LNCaP clone FGC (cell line): ENCODE results near the gene ACVR1B.

Experiments
- DNase-seq: peaks from one replicate; pipeline ENCODE4 v3.0.0-alpha.2; 2011; ENCODE audit warnings: low read depth
- H3K4me3 ChIP-seq: 2 replicates; pipeline ENCODE4 v1.5.1; 2011; ENCODE audit warnings: mild to moderate bottlenecking, low read depth, low read length, control low read depth
- CTCF ChIP-seq: IDR thresholded peaks from 2 replicates; pipeline ENCODE4 v1.5.1; 2012; ENCODE audit warnings: mild to moderate bottlenecking; ENCODE audit not compliant: control insufficient read depth, insufficient read depth; ENCODE audit errors: extremely low read depth

Gene ACVR1B

GRCh38 chr12:51953864-51954263, 2.4 kb downstream of the ACVR1B start:
- DNase-seq = no peak
- H3K4me3 ChIP-seq = peak overlapping the region; percentile 7
- TF ChIP-seq CTCF = no peak

- peak overlapping the region; percentile 23 for H3K4me3 ChIP-seq
- DNase-seq = peak; percentile 97
- no peak for TF ChIP-seq CTCF
Observed at GRCh38 chr12:51954561-51955361, 3.3 kb downstream of the ACVR1B start.

- DNase-seq = no peak
- no peak for TF ChIP-seq CTCF
- peak overlapping the region; percentile 23 for H3K4me3 ChIP-seq
Observed at GRCh38 chr12:51955702-51956101, 4.2 kb downstream of the ACVR1B start.

- H3K4me3 ChIP-seq = no peak overlapping the region
- DNase-seq = no peak
- TF ChIP-seq CTCF = no peak
Observed at GRCh38 chr12:51958542-51958941, 7.0 kb downstream of the ACVR1B start.

GRCh38 chr12:51959211-51959610, 7.7 kb downstream of the ACVR1B start:
- DNase-seq = no peak
- no peak overlapping the region for H3K4me3 ChIP-seq
- no peak for TF ChIP-seq CTCF

- no peak for DNase-seq
- no peak for TF ChIP-seq CTCF
- H3K4me3 ChIP-seq = no peak overlapping the region
Observed at GRCh38 chr12:51959921-51960320, 8.4 kb downstream of the ACVR1B start.

- H3K4me3 ChIP-seq = no peak overlapping the region
- no peak for DNase-seq
- TF ChIP-seq CTCF = no peak
Observed at GRCh38 chr12:51960488-51960887, 9.0 kb downstream of the ACVR1B start.
